HEK293T (cell line): ENCODE data around the gene SLC35E1.

Source experiments
- ARNT ChIP-seq: fragments of 450-650 bp; IDR thresholded peaks from 2 replicates; pipeline ENCODE4 v1.6.1; 2017; ENCODE audit warnings: mild to moderate bottlenecking
- BHLHE40 ChIP-seq: fragments of 450-650 bp; IDR thresholded peaks from 2 replicates; pipeline ENCODE4 v1.6.1; 2016; ENCODE audit warnings: mild to moderate bottlenecking, moderate library complexity, borderline replicate concordance
- CTBP1 ChIP-seq: fragments of 450-650 bp; IDR thresholded peaks from 2 replicates; pipeline ENCODE4 v1.6.1; 2016; ENCODE audit warnings: borderline replicate concordance
- FOXA1 ChIP-seq: fragments of 450-650 bp; IDR thresholded peaks from 2 replicates; pipeline ENCODE4 v1.6.1; 2016; ENCODE audit warnings: mild to moderate bottlenecking
- FOXM1 ChIP-seq: fragments of 450-650 bp; IDR thresholded peaks from 2 replicates; pipeline ENCODE4 v1.6.1; 2017; ENCODE audit warnings: mild to moderate bottlenecking, borderline replicate concordance
- L3MBTL2 ChIP-seq: fragments of 450-650 bp; conservative IDR thresholded peaks from 2 replicates; pipeline ENCODE4 v1.6.1; 2016; ENCODE audit warnings: mild to moderate bottlenecking
- LEF1 ChIP-seq: fragments of 450-650 bp; IDR thresholded peaks from 2 replicates; pipeline ENCODE4 v1.6.1; 2017; ENCODE audit warnings: mild to moderate bottlenecking, borderline replicate concordance
- NFRKB ChIP-seq: fragments of 450-650 bp; IDR thresholded peaks from 2 replicates; pipeline ENCODE4 v1.6.1; 2016; ENCODE audit warnings: mild to moderate bottlenecking, moderate library complexity
- PKNOX1 ChIP-seq: fragments of 450-650 bp; IDR thresholded peaks from 2 replicates; pipeline ENCODE4 v1.6.1; 2016
- SUZ12 ChIP-seq: fragments of 450-650 bp; IDR thresholded peaks from 2 replicates; pipeline ENCODE4 v1.6.1; 2016; ENCODE audit warnings: mild to moderate bottlenecking
- TARDBP ChIP-seq: fragments of 450-650 bp; IDR thresholded peaks from 2 replicates; pipeline ENCODE4 v1.6.1; 2016

DNA sequence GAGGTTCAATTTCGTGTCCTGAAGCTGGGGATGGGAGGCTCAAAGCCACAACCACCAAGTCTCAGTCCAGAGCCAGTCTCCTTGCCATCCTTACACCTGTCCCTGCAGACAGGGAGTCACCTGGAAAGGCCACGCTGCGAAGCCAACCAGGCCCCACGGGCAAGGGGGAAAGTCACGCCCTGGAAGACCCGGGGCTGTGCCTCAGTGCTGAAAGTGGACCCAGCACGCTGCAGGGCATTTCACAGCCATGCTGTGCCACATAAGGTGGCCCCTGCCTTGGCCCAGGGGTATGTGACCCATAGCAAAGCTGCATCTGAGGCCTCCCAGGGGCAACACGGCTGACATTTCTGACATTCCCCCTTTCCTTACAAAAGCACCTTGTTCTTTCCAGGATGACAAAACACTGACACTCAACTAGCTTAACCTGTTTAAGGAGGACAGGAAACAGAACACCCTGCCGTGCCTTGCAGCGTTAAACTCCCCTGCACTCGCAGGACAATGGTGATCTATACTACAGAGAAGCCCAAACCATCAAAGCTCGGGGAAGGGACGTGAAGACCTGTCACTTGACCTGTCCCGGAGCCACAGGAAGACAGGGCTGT, 44.8 kb downstream of the SLC35E1 start:
- TF ChIP-seq SUZ12 (no peak), BHLHE40 (no peak), FOXM1 (no peak), CTBP1 (no peak), FOXA1 (no peak), LEF1 (no peak), NFRKB (no peak), TARDBP (no peak), L3MBTL2 (no peak), ARNT (no peak), PKNOX1 (no peak)
